ENCODE results near the gene TRHDE. TPM values are rescaled to one million over a fixed set of nuclear protein-coding genes. Genes with fewer than 3 reads are reported as not detected.

TRHDE gene
- total and polyA plus RNA-seq, 9 donors = 3.4 to 35.5 (median 18.2) TPM

- Histone ChIP-seq H3K27ac (no peak overlapping the region), H3K27me3 (no peaks in the 10 kb centered on the region), H3K4me3 (no peak overlapping the region), H3K36me3 (no peaks in the 10 kb centered on the region), H3K4me1 (ENCODE audit: insufficient read depth) (no peaks in the 10 kb centered on the region), H3K9me3 (no peaks in the 10 kb centered on the region)
- no peak for DNase-seq
- TF ChIP-seq EP300 (IDR thresholded peaks at IDR 0.05) (no peak), CTCF (IDR thresholded peaks at IDR 0.05) (no peak), POLR2A (IDR thresholded peaks at IDR 0.05) (no peak)
- intact Hi-C loops (cut with DNase I) = no loop called here
- 94 to 97% (median 96%) methylated on average over 5 of the region's 5 CpGs for WGBS, 3 donors
Measured at GRCh38 chr12:72291175-72291574, 19.0 kb downstream of the TRHDE start.

DNA sequence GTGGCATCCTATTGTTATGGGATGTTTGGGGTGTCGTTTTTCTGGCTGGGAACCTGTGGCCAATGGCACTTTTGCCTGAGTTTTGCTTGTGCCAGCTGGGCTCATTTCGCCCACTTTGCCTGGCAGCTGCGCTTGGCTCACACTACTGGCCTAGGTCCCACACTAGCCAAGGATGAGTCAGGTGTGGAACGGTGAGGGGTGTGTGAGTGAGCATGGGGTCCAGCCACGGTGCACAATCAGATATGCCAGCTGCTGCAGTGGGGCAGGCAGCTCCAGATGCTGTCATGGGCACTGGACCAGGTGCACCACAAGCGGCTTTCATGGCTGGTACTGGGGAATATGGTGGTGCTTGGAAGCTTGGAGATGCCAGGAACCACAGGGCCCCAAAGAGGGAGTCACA, 21.5 kb downstream of the TRHDE start:
- Histone ChIP-seq H3K27me3 (no peaks in the 10 kb centered on the region), H3K9me3 (no peaks in the 10 kb centered on the region), H3K36me3 (no peaks in the 10 kb centered on the region), H3K4me3 (no peak overlapping the region), H3K4me1 (ENCODE audit: insufficient read depth) (no peaks in the 10 kb centered on the region), H3K27ac (no peak overlapping the region)
- DNase-seq = no peak
- intact Hi-C loops (cut with DNase I) = no loop called here
- WGBS, 3 donors = 92 to 93% (median 93%) methylated on average over 6 of the region's 6 CpGs
- no peak for TF ChIP-seq CTCF (IDR thresholded peaks at IDR 0.05)
- TF ChIP-seq EP300 (IDR thresholded peaks at IDR 0.05) = no peak
- no peak for TF ChIP-seq POLR2A (IDR thresholded peaks at IDR 0.05)

- Histone ChIP-seq H3K27ac (no peak overlapping the region), H3K4me3 (no peak overlapping the region), H3K4me1 (ENCODE audit: insufficient read depth) (no peaks in the 10 kb centered on the region), H3K36me3 (no peaks in the 10 kb centered on the region), H3K27me3 (no peaks in the 10 kb centered on the region), H3K9me3 (no peaks in the 10 kb centered on the region)
- no peak for TF ChIP-seq CTCF (IDR thresholded peaks at IDR 0.05)
- TF ChIP-seq EP300 (IDR thresholded peaks at IDR 0.05) = no peak
- no peak for TF ChIP-seq POLR2A (IDR thresholded peaks at IDR 0.05)
- intact Hi-C loops (cut with DNase I) = no loop called here
- DNase-seq = no peak
- 92 to 98% (median 93%) methylated on average over 7 to 8 of the region's 8 CpGs for WGBS, 3 donors
Measured at GRCh38 chr12:72295101-72295500, 22.9 kb downstream of the TRHDE start.

GRCh38 chr12:72295744-72296143, 23.6 kb downstream of the TRHDE start:
- Histone ChIP-seq H3K4me3 (no peak overlapping the region), H3K36me3 (no peaks in the 10 kb centered on the region), H3K27me3 (no peaks in the 10 kb centered on the region), H3K9me3 (no peaks in the 10 kb centered on the region), H3K27ac (no peak overlapping the region), H3K4me1 (ENCODE audit: insufficient read depth) (no peaks in the 10 kb centered on the region)
- DNase-seq = no peak
- intact Hi-C loops (cut with DNase I) = no loop called here
- no peak for TF ChIP-seq CTCF (IDR thresholded peaks at IDR 0.05)
- 86 to 90% (median 89%) methylated on average over 2 of the region's 2 CpGs for WGBS, 3 donors

DNA sequence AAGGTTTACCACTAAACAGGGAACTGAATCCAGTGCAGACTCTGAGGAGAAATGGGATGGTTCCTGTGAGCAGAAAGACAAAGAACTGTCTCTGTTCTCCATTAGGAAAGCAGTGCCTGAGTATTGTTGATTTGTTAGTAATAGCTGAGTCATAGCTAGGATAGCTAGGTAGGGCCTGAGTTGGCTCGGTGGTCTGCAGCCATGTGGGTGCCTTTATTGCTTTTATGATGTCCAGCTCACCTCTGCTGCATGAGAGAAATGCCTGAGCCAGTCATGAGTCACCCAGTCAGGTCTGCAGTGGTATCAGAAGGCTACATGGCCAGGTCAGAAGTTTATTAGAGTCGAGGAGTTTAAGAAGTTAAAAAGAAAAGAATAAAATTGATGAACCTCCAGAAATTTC, 24.2 kb downstream of the TRHDE start:
- no peaks in the 10 kb centered on the region for H3K4me1 ChIP-seq (ENCODE audit: insufficient read depth)
- no peak for TF ChIP-seq EP300 (IDR thresholded peaks at IDR 0.05)
- no peak for TF ChIP-seq POLR2A (IDR thresholded peaks at IDR 0.05)
- no peak for TF ChIP-seq CTCF (IDR thresholded peaks at IDR 0.05)
- H3K4me3 ChIP-seq = no peak overlapping the region
- H3K9me3 ChIP-seq = no peaks in the 10 kb centered on the region
- H3K27me3 ChIP-seq = no peaks in the 10 kb centered on the region
- H3K27ac ChIP-seq = no peak overlapping the region
- intact Hi-C loops (cut with DNase I) = no loop called here
- no peak for DNase-seq
- WGBS, 3 donors = 73 to 77% (median 74%) methylated on average over 2 of the region's 2 CpGs
- no peaks in the 10 kb centered on the region for H3K36me3 ChIP-seq
